Neuronal stem cell (in vitro differentiated cells): ENCODE data around the gene CTDP1.

Source experiments
- DNase-seq: peaks from one replicate; pipeline ENCODE4 v3.0.0-alpha.2; 2013; ENCODE audit warnings: low spot score
- H2AFZ ChIP-seq: one replicate; pipeline ENCODE4 v1.6.1; 2013; ENCODE audit warnings: mild to moderate bottlenecking, low read length, inconsistent platforms
- H2AK5ac ChIP-seq: 2 replicates; pipeline ENCODE4 v1.6.1; 2013; ENCODE audit warnings: low read depth, mild to moderate bottlenecking, inconsistent platforms, low read length, moderate library complexity, mixed read lengths
- H2BK120ac ChIP-seq: 2 replicates; pipeline ENCODE4 v1.6.1; 2013; ENCODE audit warnings: low read depth, mild to moderate bottlenecking, inconsistent platforms, low read length, moderate library complexity, mixed read lengths
- H2BK12ac ChIP-seq: one replicate; pipeline ENCODE4 v1.6.1; 2013; ENCODE audit warnings: low read length, inconsistent platforms
- H2BK15ac ChIP-seq: 2 replicates; pipeline ENCODE4 v1.6.1; 2013; ENCODE audit warnings: mild to moderate bottlenecking, low read length, inconsistent platforms, mixed read lengths
- H2BK5ac ChIP-seq: one replicate; pipeline ENCODE4 v1.6.1; 2013; ENCODE audit warnings: inconsistent platforms, mild to moderate bottlenecking, low read length, moderate library complexity
- H3K14ac ChIP-seq: one replicate; pipeline ENCODE4 v1.6.1; 2013; ENCODE audit warnings: low read length, inconsistent platforms
- H3K18ac ChIP-seq: 2 replicates; pipeline ENCODE4 v1.6.1; 2013; ENCODE audit warnings: low read length, inconsistent platforms
- H3K23ac ChIP-seq: 2 replicates; pipeline ENCODE4 v1.6.1; 2013; ENCODE audit warnings: low read depth, mild to moderate bottlenecking, mixed read lengths, low read length, inconsistent platforms; ENCODE audit not compliant: poor library complexity
- H3K27ac ChIP-seq: replicated peaks from 3 replicates; pipeline ENCODE4 v1.5.1; 2013; ENCODE audit warnings: low read length, inconsistent platforms
- H3K27me3 ChIP-seq, 3 experiments: 2 replicates each; pipeline ENCODE4 v1.6.1; 2013; ENCODE audit warnings: low read length in 3 of 3, mild to moderate bottlenecking in 2 of 3, inconsistent platforms in 1 of 3, low read depth in 1 of 3, mixed read lengths in 1 of 3, moderate library complexity in 1 of 3; ENCODE audit not compliant: control insufficient read depth in 3 of 3, insufficient read depth in 3 of 3
- H3K36me3 ChIP-seq, 2 donors: replicated peaks in 1 of 2; 2 replicates each; pipeline ENCODE4 v1.6.1; 2013; ENCODE audit warnings: low read length in 2 of 2; ENCODE audit not compliant: control insufficient read depth in 2 of 2, insufficient read depth in 2 of 2
- H3K4ac ChIP-seq: 2 replicates; pipeline ENCODE4 v1.6.1; 2013; ENCODE audit warnings: inconsistent platforms, mild to moderate bottlenecking, low read length, moderate library complexity
- H3K4me1 ChIP-seq, 2 donors: 1 replicate in 1 of 2; 2 replicates in 1 of 2; pipeline ENCODE4 v1.6.1; 2013; ENCODE audit warnings: low read length in 2 of 2, low read depth in 1 of 2; ENCODE audit not compliant: control insufficient read depth in 2 of 2, insufficient read depth in 1 of 2
- H3K4me2 ChIP-seq: one replicate; pipeline ENCODE4 v1.6.1; 2013; ENCODE audit warnings: mild to moderate bottlenecking, low read length, inconsistent platforms; ENCODE audit not compliant: insufficient read depth, poor library complexity, severe bottlenecking
- H3K4me3 ChIP-seq, 2 donors: 2 replicates each; pipeline ENCODE4 v1.5.1; 2013; ENCODE audit warnings: low read length in 2 of 2, mild to moderate bottlenecking in 2 of 2, inconsistent platforms in 1 of 2, moderate library complexity in 1 of 2
- H3K79me1 ChIP-seq: one replicate; pipeline ENCODE4 v1.6.1; 2013; ENCODE audit warnings: low read depth, mild to moderate bottlenecking, inconsistent platforms, low read length, moderate library complexity
- H3K9ac ChIP-seq: one replicate; pipeline ENCODE4 v1.6.1; 2013; ENCODE audit warnings: mild to moderate bottlenecking, low read depth, low read length, inconsistent platforms; ENCODE audit not compliant: poor library complexity
- H3K9me3 ChIP-seq, 2 donors: replicated peaks in 1 of 2; 2 replicates each; pipeline versions ENCODE3 to v1.6.1; 2013; ENCODE audit warnings: low read length in 2 of 2, mild to moderate bottlenecking in 2 of 2, inconsistent platforms in 1 of 2, low read depth in 1 of 2, mixed read lengths in 1 of 2, moderate library complexity in 1 of 2; ENCODE audit not compliant: control insufficient read depth in 2 of 2, insufficient read depth in 1 of 2
- H4K8ac ChIP-seq: one replicate; pipeline ENCODE4 v1.6.1; 2013; ENCODE audit warnings: low read depth, mild to moderate bottlenecking, inconsistent platforms, low read length, moderate library complexity
- H4K91ac ChIP-seq: one replicate; pipeline ENCODE4 v1.6.1; 2013; ENCODE audit warnings: low read length, low read depth, mild to moderate bottlenecking, inconsistent platforms; ENCODE audit not compliant: poor library complexity
- WGBS, 2 donors: extraction: QIAGEN DNeasy Blood & Tissue Kit; methylation state at CpG; one replicate each; pipeline ENCODE4 v1.1.7; 2013; ENCODE audit warnings: missing lambda C conversion rate in 2 of 2, mixed read lengths in 1 of 2; ENCODE audit not compliant: insufficient read length in 2 of 2, insufficient replicate concordance in 1 of 2; ENCODE audit errors: extremely low coverage in 2 of 2; 5-methylcytosine and 5-hydroxymethylcytosine counted together

CTDP1 gene

DNA sequence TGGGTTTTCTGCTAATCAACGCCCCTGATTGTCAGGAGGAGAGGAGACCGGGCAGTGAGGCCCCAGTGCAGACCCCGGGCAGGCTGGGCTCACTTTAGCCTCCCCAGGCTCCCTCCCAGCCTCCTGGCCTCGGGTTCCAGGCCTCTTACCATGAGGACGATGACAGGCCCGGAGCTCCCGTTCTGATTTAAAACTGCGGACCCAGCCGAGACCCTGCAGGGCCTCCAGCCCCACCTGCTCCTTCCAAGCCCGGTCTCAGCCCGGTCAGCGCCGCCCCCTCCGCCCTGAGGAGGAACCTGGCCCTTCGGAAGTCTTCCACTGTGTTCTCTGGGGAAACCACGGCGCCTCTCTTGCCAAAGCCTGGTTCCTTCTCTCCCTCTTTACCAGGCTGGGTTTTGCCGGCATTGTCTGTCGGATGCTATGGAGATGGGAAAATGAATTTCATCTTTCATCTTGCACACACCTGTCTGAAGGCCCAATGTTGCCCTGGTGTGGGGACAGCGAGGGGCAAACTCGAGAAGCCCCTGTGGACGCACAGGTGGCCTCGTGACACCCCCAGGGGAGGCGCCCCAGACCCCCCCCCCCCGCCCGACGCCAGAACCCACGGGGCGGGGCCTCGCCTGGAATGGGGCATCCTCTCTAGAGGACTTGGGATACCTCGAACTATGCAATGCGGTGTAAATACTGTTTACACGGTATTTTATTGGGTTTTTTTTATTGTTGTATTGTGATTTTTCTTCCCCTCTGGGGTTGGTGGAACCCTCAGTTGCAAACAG, 37.7 kb upstream of the CTDP1 start:
- H3K14ac ChIP-seq = peak overlapping the region; percentile 56
- peaks cover 5 to 30% (median 19%) of the 10 kb centered on the region in 3 experiments for H3K27me3 ChIP-seq
- no peak overlapping the region for H2AFZ ChIP-seq
- no peak overlapping the region for H3K27ac ChIP-seq
- H3K4me3 ChIP-seq = no peak overlapping the region
- H2AK5ac ChIP-seq = peak overlapping the region; percentile 53
- no peak overlapping the region for H4K8ac ChIP-seq
- peak overlapping the region; percentile 75 for H2BK15ac ChIP-seq
- peak overlapping the region; percentile 10 for H2BK12ac ChIP-seq
- no peak overlapping the region for H4K91ac ChIP-seq
- H2BK120ac ChIP-seq = no peak overlapping the region
- DNase-seq = no peak
- H3K79me1 ChIP-seq = peaks cover 2% of the 10 kb centered on the region
- peak overlapping the region; percentile 38 for H3K18ac ChIP-seq
- peaks cover 0 to 2% of the 10 kb centered on the region in 2 donors for H3K4me1 ChIP-seq
- no peaks in the 10 kb centered on the region for H3K36me3 ChIP-seq
- no peak overlapping the region for H3K4me2 ChIP-seq
- H3K23ac ChIP-seq = no peak overlapping the region
- H2BK5ac ChIP-seq = no peak overlapping the region
- H3K9ac ChIP-seq = no peak overlapping the region
- H3K9me3 ChIP-seq = peaks cover 0 to 2% of the 10 kb centered on the region in 2 donors
- H3K4ac ChIP-seq = no peak overlapping the region
- no CpG with 5 or more reads among the region's 33 CpGs for WGBS, 2 donors

DNA sequence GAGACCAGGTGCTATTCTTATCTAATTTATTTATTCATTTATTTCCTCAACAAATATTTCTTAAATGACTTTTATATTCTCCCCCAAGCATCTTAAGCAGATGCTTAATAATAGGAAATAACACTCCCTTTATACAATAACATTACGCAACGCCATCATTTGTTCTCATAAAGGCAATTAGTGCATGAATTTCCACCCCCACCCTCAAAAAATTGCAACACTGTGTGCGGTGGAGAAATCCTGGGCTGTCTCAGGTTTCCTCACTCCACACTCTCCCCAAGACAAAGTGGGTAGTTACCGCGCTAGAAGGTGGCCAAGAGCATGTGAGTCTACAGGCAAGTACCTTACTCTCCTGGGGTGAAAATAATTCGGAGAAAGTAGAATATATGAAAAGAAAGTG, 37.0 kb upstream of the CTDP1 start:
- Histone ChIP-seq H4K91ac (no peak overlapping the region), H2AK5ac (no peak overlapping the region), H2BK12ac (no peak overlapping the region), H3K9me3 (peaks cover 0 to 2% of the 10 kb centered on the region in 2 donors), H3K27ac (no peak overlapping the region), H2BK15ac (no peak overlapping the region), H3K4me2 (no peak overlapping the region), H3K4me1 (peaks cover 0 to 2% of the 10 kb centered on the region in 2 donors), H3K27me3 (peaks cover 3 to 30% (median 13%) of the 10 kb centered on the region in 3 experiments), H3K14ac (no peak overlapping the region), H3K9ac (no peak overlapping the region), H3K36me3 (no peaks in the 10 kb centered on the region), H3K4ac (no peak overlapping the region), H4K8ac (no peak overlapping the region), H2BK120ac (no peak overlapping the region), H3K23ac (no peak overlapping the region), H3K18ac (no peak overlapping the region), H3K4me3 (no peak overlapping the region), H2BK5ac (no peak overlapping the region), H2AFZ (no peak overlapping the region), H3K79me1 (peaks cover 2% of the 10 kb centered on the region)
- WGBS, 2 donors = no CpG with 5 or more reads among the region's 6 CpGs
- no peak for DNase-seq

DNA sequence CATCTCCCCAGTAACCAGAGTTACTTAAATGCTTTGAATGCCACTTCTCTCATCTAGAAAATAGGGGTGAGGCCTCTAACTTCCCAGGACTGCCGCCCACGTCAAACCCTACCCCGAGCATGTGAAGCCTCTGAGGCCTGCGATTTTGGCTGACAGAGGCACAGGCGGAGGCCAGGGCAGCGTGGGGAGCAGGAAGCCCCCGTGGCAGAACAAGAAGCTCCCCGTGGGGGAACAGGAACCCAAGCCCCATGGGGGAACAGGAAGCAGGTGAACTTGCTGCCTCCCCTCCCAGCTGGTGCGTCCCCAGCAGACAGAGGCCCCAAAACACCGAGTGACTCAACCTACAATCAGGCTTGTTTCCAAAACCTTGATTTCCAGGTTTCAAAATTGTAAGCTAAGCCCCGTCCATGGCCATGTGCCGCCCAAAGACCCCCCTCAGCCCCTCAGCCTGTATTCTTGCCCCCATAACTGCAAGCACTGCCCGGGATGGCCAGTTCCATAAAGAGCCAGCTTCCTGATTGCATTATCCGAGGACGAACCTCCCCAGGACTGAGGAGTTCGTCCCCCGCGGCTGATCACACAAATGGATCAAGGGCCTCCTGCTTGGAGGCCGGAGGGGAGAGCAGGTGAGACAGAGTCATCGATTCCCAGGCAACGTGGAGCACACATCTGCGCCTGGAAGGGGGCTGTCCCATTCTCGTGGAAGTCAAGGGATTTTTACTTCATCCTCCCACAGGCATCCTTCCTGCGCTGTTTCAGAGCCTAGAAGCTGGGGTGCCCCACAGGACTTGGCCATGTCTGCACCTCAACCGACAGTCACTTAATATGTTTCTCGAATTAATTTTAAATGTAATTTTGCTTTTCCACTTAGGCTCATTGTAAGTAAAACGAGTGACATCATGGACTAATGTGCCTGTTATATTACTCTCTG, 36.3 kb upstream of the CTDP1 start:
- H3K36me3 ChIP-seq = no peaks in the 10 kb centered on the region
- H3K4ac ChIP-seq = no peak overlapping the region
- peaks cover under 1 to 30% (median 6%) of the 10 kb centered on the region in 3 experiments for H3K27me3 ChIP-seq
- no peak for DNase-seq
- H2BK5ac ChIP-seq = peak overlapping the region; percentile 53
- no peaks in the 10 kb centered on the region for H3K79me1 ChIP-seq
- no peak overlapping the region for H3K23ac ChIP-seq
- H4K91ac ChIP-seq = no peak overlapping the region
- peak overlapping the region; percentile 28 for H2BK15ac ChIP-seq
- H3K9me3 ChIP-seq = peaks cover 0 to 2% of the 10 kb centered on the region in 2 donors
- H3K4me1 ChIP-seq = peaks cover 0 to 2% of the 10 kb centered on the region in 2 donors
- no peak overlapping the region for H3K4me2 ChIP-seq
- no peak overlapping the region for H2BK12ac ChIP-seq
- no peak overlapping the region for H2BK120ac ChIP-seq
- H3K9ac ChIP-seq = no peak overlapping the region
- H2AFZ ChIP-seq = no peak overlapping the region
- H3K14ac ChIP-seq = peak overlapping the region; percentile 71
- no CpG with 5 or more reads among the region's 27 CpGs for WGBS, 2 donors
- H3K4me3 ChIP-seq = no peak overlapping the region
- H2AK5ac ChIP-seq = no peak overlapping the region
- H3K18ac ChIP-seq = peak overlapping the region; percentile 89
- H3K27ac ChIP-seq = no peak overlapping the region
- H4K8ac ChIP-seq = peak overlapping the region; percentile 48
